ENCODE measurements around the gene SAA1. TPM values are rescaled to one million over a fixed set of nuclear protein-coding genes. Genes with fewer than 3 reads are reported as not detected.

The SAA1 gene
- not detected in 2 replicates for total RNA-seq

DNA sequence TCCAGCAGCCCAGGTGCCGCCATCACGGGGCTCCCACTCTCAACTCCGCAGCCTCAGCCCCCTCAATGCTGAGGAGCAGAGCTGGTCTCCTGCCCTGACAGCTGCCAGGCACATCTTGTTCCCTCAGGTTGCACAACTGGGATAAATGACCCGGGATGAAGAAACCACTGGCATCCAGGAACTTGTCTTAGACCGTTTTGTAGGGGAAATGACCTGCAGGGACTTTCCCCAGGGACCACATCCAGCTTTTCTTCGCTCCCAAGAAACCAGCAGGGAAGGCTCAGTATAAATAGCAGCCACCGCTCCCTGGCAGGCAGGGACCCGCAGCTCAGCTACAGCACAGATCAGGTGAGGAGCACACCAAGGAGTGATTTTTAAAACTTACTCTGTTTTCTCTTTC, at the start of gene SAA1:
Gene SAA1, plus strand, starts transcription at position 316 of the 400 bp plus-strand sequence. CDS start 624 bp downstream, outside the sequence.
- no peaks in the 10 kb centered on the region for H3K4me1 Mint-ChIP-seq (ENCODE audit: low read depth)
- H3K36me3 Mint-ChIP-seq (ENCODE audit: low read depth): no peaks in the 10 kb centered on the region
- no peak within 1 kb of the TSS for H3K27ac Mint-ChIP-seq
- peaks cover 3% of the 10 kb centered on the region for H3K27me3 Mint-ChIP-seq (ENCODE audit: insufficient read depth)
- H3K4me3 Mint-ChIP-seq: no peak within 1 kb of the TSS
- DNase-seq (ENCODE audit: low spot score): no peak
- intact Hi-C loops (cut with micrococcal nuclease): no loop called here
- H3K9me3 Mint-ChIP-seq: no peaks in the 10 kb centered on the region

GRCh38 chr11:18221274-18221876, 44.7 kb upstream of the SAA1 start:
- Mint-ChIP-seq H3K4me1 (ENCODE audit: low read depth) (no peaks in the 10 kb centered on the region), H3K27me3 (ENCODE audit: insufficient read depth) (peaks cover 29% of the 10 kb centered on the region), H3K4me3 (no peak overlapping the region), H3K36me3 (ENCODE audit: low read depth) (no peaks in the 10 kb centered on the region), H3K9me3 (no peaks in the 10 kb centered on the region), H3K27ac (no peak overlapping the region)
- DNase-seq (ENCODE audit: low spot score): no peak
- intact Hi-C loops (cut with micrococcal nuclease): no loop called here

- no peaks in the 10 kb centered on the region for H3K4me1 Mint-ChIP-seq (ENCODE audit: low read depth)
- no peak overlapping the region for H3K27ac Mint-ChIP-seq
- H3K4me3 Mint-ChIP-seq: no peak overlapping the region
- DNase-seq (ENCODE audit: low spot score): no peak
- intact Hi-C loops (cut with micrococcal nuclease): no loop called here
- peaks cover 23% of the 10 kb centered on the region for H3K27me3 Mint-ChIP-seq (ENCODE audit: insufficient read depth)
- no peaks in the 10 kb centered on the region for H3K9me3 Mint-ChIP-seq
- no peaks in the 10 kb centered on the region for H3K36me3 Mint-ChIP-seq (ENCODE audit: low read depth)
Observed at GRCh38 chr11:18222814-18223421, 43.1 kb upstream of the SAA1 start.

DNA sequence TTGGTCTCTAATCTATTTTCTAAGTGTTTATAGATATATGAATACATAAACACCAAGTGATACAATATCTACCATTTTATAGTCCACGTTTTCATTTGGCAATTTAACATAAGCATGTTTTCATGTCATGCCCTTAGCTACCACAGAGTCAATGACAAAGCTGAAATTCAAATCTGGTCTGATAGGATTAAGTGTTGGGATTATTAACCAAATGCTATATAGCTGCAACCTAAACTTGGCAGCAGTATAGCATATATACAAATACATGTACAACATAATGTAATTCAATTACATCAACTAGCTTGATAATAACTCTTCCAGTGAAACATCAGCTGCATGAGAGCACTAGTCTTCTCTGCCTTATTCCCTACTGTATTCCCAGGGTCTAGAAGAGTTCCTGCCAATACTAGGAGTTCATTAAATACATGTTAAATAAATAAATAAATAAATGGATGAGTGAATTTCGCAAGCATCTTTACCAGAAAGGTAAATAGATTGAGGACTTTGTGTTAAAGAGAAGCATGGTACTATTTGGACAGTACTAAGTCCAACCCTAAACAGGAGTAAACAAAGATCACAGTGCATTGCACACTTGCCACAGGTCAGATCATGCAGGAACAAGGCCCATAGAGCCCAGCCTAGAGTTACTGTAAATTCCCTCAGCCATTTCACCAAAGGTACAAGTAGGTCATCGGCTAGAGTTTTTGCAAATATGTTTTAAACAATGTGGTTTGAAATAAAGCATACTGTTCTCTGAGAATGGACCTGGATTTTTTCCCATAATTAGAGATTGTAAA, 42.3 kb upstream of the SAA1 start:
- H3K27me3 Mint-ChIP-seq (ENCODE audit: insufficient read depth): peaks cover 19% of the 10 kb centered on the region
- H3K9me3 Mint-ChIP-seq: no peaks in the 10 kb centered on the region
- H3K4me3 Mint-ChIP-seq: no peak overlapping the region
- no peaks in the 10 kb centered on the region for H3K36me3 Mint-ChIP-seq (ENCODE audit: low read depth)
- DNase-seq (ENCODE audit: low spot score): no peak
- H3K4me1 Mint-ChIP-seq (ENCODE audit: low read depth): no peaks in the 10 kb centered on the region
- intact Hi-C loops (cut with micrococcal nuclease): no loop called here
- H3K27ac Mint-ChIP-seq: no peak overlapping the region

DNA sequence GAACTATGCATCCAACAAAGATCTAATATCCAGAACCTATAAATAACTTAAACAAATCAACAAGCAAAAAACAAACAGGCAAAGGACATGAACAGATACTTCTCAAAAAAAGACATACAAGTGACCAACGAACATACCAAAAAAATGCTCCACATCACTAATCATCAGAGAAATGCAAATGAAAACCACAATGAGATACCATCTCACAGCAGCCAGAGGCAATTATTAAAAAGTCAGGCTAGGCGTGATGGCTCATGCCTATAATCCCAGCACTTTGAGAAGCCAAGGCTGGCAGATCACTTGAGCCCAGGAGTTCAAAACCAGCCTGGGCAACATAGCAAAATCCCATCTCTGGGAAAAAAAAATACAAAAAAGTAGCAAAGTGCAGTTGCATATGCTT, 40.2 kb upstream of the SAA1 start:
- Mint-ChIP-seq H3K27ac (no peak overlapping the region), H3K4me3 (no peak overlapping the region), H3K36me3 (ENCODE audit: low read depth) (no peaks in the 10 kb centered on the region), H3K9me3 (no peaks in the 10 kb centered on the region), H3K27me3 (ENCODE audit: insufficient read depth) (peaks cover 10% of the 10 kb centered on the region), H3K4me1 (ENCODE audit: low read depth) (no peaks in the 10 kb centered on the region)
- intact Hi-C loops (cut with micrococcal nuclease): no loop called here
- DNase-seq (ENCODE audit: low spot score): no peak

DNA sequence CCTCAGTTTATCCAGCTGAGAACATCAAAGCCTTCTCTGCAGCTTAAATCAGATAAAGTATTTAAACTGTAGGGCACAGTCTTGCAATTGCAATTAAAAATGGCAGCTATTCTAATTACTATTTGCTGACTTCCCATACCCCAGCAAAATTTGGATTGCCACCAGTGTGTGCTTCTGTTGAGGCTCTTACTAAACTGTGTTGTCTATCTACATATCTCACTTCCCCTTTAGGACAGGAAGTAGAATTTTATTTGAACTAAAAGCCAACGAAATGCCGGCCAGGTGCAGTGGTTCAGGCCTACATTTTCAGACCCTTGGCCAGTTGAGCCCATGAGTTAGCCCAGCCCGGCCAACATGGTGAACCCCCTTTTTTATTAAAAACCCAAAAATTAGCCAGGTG, 36.6 kb upstream of the SAA1 start:
- H3K9me3 Mint-ChIP-seq: no peaks in the 10 kb centered on the region
- intact Hi-C loops (cut with micrococcal nuclease): no loop called here
- H3K27me3 Mint-ChIP-seq (ENCODE audit: insufficient read depth): peaks cover 11% of the 10 kb centered on the region
- H3K36me3 Mint-ChIP-seq (ENCODE audit: low read depth): no peaks in the 10 kb centered on the region
- DNase-seq (ENCODE audit: low spot score): no peak
- H3K4me1 Mint-ChIP-seq (ENCODE audit: low read depth): no peaks in the 10 kb centered on the region
- H3K4me3 Mint-ChIP-seq: no peak overlapping the region
- H3K27ac Mint-ChIP-seq: no peak overlapping the region

- no peaks in the 10 kb centered on the region for H3K4me1 Mint-ChIP-seq (ENCODE audit: low read depth)
- no peak overlapping the region for H3K27ac Mint-ChIP-seq
- H3K9me3 Mint-ChIP-seq: no peaks in the 10 kb centered on the region
- H3K4me3 Mint-ChIP-seq: no peak overlapping the region
- H3K36me3 Mint-ChIP-seq (ENCODE audit: low read depth): no peaks in the 10 kb centered on the region
- no peak for DNase-seq (ENCODE audit: low spot score)
- intact Hi-C loops (cut with micrococcal nuclease): no loop called here
- peaks cover 17% of the 10 kb centered on the region for H3K27me3 Mint-ChIP-seq (ENCODE audit: insufficient read depth)
Observed at GRCh38 chr11:18230859-18231258, 35.2 kb upstream of the SAA1 start.

GRCh38 chr11:18233912-18234311, 32.2 kb upstream of the SAA1 start:
- Mint-ChIP-seq H3K36me3 (ENCODE audit: low read depth) (no peaks in the 10 kb centered on the region), H3K4me3 (no peak overlapping the region), H3K9me3 (no peaks in the 10 kb centered on the region), H3K27me3 (ENCODE audit: insufficient read depth) (peaks cover 30% of the 10 kb centered on the region), H3K4me1 (ENCODE audit: low read depth) (no peaks in the 10 kb centered on the region), H3K27ac (no peak overlapping the region)
- intact Hi-C loops (cut with micrococcal nuclease): no loop called here
- no peak for DNase-seq (ENCODE audit: low spot score)

- H3K9me3 Mint-ChIP-seq: no peaks in the 10 kb centered on the region
- intact Hi-C loops (cut with micrococcal nuclease): no loop called here
- H3K27me3 Mint-ChIP-seq (ENCODE audit: insufficient read depth): peaks cover 42% of the 10 kb centered on the region
- H3K4me1 Mint-ChIP-seq (ENCODE audit: low read depth): no peaks in the 10 kb centered on the region
- DNase-seq (ENCODE audit: low spot score): no peak
- no peaks in the 10 kb centered on the region for H3K36me3 Mint-ChIP-seq (ENCODE audit: low read depth)
- no peak overlapping the region for H3K4me3 Mint-ChIP-seq
- peak overlapping the region; percentile 32 for H3K27ac Mint-ChIP-seq
Observed at GRCh38 chr11:18235394-18236334, 30.4 kb upstream of the SAA1 start.

DNA sequence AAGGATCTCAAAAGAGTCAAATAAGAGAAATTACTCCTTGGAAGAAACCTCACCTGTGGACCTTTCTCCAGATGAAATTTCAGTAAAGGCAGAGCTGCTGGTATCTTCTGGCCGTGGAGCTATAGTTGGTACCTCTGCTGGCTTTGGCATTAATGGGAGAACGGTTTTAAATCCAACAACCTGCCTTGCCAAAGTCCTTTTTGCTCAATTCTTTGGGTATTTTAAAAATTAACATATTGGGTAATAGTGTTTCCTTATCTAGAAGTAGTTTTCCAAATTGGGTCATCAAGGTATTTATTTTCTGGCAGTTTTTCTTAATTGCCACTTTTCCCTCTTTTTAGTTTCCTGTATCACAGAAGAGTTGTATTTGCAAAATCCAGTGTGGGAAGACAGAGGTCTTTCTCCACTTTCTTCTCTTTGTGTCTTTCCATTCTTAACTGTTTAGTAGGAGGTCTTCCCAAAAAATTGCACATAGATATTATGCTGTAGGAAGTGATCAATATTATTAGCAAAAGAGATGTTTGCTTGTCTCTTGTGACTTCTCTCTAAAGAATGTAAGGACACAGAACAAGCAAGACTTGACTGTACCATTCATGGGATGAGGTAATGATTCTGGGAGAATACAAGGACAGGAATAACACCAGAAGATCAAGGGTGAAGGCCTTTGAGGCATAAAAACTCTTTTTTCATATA, 29.3 kb upstream of the SAA1 start, which contains the start of gene SAA4:
Gene SAA4, minus strand, starts transcription at position 139 of the 693 bp plus-strand sequence. CDS start 876 bp downstream, outside the sequence.
- Mint-ChIP-seq H3K27ac (peak within 1 kb of the TSS; percentile 32), H3K36me3 (ENCODE audit: low read depth) (no peaks in the 10 kb centered on the region), H3K4me1 (ENCODE audit: low read depth) (no peaks in the 10 kb centered on the region), H3K9me3 (no peaks in the 10 kb centered on the region), H3K27me3 (ENCODE audit: insufficient read depth) (peaks cover 48% of the 10 kb centered on the region), H3K4me3 (no peak within 1 kb of the TSS)
- no peak for DNase-seq (ENCODE audit: low spot score)
- intact Hi-C loops (cut with micrococcal nuclease): no loop called here

GRCh38 chr11:18239655-18240054, 26.4 kb upstream of the SAA1 start:
- Mint-ChIP-seq H3K4me3 (no peak overlapping the region), H3K36me3 (ENCODE audit: low read depth) (no peaks in the 10 kb centered on the region), H3K9me3 (no peaks in the 10 kb centered on the region), H3K27me3 (ENCODE audit: insufficient read depth) (peaks cover 50% of the 10 kb centered on the region), H3K4me1 (ENCODE audit: low read depth) (peaks cover 11% of the 10 kb centered on the region), H3K27ac (no peak overlapping the region)
- no peak for DNase-seq (ENCODE audit: low spot score)
- intact Hi-C loops (cut with micrococcal nuclease): loop anchor here (5.0 to 10.0 kb wide), 4 partner anchors 43 to 395 kb away; partner anchors contain the start of genes SERGEF and SPTY2D1

All from activated T-helper 1 cell treated with anti-CD3 and anti-CD28 coated beads, Interleukin-12 subunit alpha, Interleukin-12 subunit beta, Interleukin-2, Interleukin-4 antibody, amounts not matched to agents 30 ng/mL and 10 ng/mL and 1 ng/mL, durations not matched to agents 14 hours and 24 hours and 36 hours (primary cell).